Stimulated activated CD4-positive, alpha-beta T cell treated with anti-CD3 and anti-CD28 coated beads, TNF-alpha, amount 100 ng/mL, for 24 hours (primary cell): Measurements from ENCODE around the gene KLHL13.
"Not testable (repeated sequence)": the region's sequence is repeated elsewhere in the genome, so short reads cannot be mapped to it uniquely, and the experiment has no call there.

Experiments
- DNase-seq, 3 experiments: peaks; one replicate each; pipeline ENCODE4 v3.0.0-alpha.2; 2020; ENCODE audit warnings: low read depth in 3 of 3

Gene KLHL13

DNA sequence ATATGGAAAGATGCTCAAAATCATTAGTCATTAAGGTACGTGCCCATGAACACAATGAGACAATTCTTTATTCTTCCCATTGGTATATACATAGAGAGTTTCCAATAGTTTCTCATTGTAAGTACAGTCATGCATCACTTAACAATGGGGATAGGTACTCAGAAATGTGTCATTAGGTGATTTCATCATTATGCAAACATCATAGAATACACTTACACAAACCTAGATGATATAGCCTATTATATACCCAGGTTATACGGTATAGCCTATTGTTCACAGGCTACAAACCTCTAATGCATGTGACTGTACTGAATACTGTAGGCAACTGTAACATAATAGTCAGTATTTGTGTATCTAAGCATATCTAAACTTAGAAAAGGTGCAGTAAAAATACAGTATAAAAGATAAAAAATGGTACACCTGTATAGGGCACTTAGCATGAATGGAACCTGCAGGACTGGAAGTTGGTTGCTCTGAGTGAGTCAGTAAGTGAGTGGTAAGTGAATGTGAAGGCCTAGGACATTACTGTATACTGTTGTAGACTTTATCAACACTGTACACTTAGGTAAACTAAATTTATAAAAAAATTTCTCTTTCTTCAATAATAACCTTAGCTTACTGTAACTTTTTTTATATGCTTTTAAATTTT, 49.6 kb downstream of the KLHL13 start:
- DNase-seq, result no peak

DNA sequence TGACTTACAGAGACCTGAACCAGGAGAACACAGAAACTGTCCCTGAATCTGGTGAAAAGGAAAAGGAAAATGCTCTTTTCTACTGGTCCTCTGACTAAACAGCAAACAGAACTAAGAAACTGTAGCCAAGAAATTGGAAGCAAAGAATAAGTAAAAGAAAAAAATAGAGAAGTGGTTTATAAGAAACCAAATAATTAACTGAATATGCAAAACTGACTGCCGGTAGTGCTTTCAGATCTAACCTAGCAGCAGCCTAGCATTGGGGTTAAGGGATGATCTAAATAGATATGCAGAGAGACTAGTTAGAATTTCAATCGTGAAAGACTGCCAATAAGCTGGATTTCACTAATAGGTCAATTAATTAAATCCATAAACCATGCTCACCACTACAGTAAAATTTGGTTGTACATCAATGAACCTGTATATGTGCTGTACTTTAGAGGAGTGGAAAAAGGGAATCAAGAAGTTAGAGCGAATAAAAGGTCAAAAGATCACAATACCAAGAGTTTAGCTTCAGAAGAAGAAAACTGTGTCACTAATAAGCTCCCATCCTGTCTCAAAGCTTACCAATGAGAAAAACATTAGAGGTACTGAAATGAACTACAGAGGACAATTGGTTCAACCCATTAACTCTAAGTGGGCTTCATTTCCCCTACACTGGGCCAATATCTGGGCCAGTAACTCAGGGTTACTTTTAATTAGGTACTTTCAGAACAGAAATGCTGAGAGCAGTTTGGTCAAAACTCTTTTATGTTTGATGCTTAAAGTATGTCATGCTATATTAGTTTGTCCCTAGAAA, 53.6 kb downstream of the KLHL13 start:
- DNase-seq, result no peak

- no peak for DNase-seq
Measured at GRCh38 chrX:118062048-118062789, 54.4 kb downstream of the KLHL13 start.

DNA sequence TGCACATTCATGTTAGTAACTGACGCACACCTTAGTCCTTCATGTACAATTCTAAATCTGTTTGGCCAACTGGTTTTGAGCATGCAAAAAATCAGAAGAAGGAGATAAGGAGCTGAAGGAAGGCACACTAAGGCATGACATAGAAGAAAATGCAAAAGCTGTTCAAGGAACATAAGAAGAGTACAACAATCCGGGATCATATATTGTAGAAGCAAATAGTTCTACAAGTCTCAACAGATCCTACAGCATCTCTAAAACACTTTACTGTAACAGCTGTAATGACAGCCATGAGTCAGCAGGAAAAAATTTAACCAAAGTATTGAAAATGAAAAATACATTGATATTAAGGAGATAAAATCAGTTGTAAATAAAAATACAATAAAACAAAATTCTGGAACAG, 57.7 kb downstream of the KLHL13 start:
- DNase-seq, result no peak

- DNase-seq, result no peak
Measured at GRCh38 chrX:118056870-118057269, 59.7 kb downstream of the KLHL13 start.

DNA sequence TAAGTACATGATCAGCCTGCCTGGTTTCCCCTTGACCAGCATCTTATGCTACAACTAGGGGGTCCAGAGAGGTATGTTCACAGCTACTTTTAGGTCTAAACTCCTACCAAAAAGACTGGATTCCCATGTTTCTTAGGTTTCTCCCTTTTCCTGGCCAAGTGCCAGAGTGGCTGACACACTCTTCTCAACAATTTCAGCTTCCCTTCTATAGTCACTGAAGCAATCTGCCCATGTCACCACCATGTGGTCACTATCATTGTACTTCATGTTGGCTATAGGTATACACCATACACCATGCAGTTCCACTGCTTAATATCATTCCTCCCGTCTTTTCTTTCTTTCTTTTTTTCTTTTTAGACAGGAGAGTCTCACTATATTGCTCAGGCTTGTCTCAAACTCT, 66.9 kb downstream of the KLHL13 start:
- no peak for DNase-seq

- DNase-seq, result no peak
Measured at GRCh38 chrX:118047446-118048186, 69.0 kb downstream of the KLHL13 start.

DNA sequence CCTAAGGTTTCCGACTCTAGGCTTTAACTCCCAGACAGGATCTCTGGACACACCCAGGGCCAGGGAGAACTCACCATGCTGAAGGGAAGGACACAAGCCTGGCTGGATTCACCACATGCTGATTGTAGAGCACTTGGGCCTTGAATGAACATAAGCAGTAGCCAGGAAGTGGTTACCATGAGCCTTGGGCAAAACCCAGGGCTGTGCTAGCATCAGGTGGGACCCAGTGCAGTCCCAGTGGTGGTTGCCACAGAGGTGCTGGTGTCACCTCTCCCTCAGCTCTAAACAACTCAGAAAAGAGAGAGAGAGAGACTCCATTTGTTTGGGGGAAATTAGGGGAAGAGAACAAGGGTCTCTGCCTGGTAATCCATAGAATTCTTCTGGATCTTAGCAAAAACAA, 77.0 kb downstream of the KLHL13 start:
- DNase-seq, result no peak

- no peak for DNase-seq
Measured at GRCh38 chrX:118038614-118039365, 77.8 kb downstream of the KLHL13 start.

- no peak for DNase-seq
Measured at GRCh38 chrX:118026631-118027030, 90.0 kb downstream of the KLHL13 start.

GRCh38 chrX:118025226-118025625, 91.4 kb downstream of the KLHL13 start:
- DNase-seq, result no peak

DNA sequence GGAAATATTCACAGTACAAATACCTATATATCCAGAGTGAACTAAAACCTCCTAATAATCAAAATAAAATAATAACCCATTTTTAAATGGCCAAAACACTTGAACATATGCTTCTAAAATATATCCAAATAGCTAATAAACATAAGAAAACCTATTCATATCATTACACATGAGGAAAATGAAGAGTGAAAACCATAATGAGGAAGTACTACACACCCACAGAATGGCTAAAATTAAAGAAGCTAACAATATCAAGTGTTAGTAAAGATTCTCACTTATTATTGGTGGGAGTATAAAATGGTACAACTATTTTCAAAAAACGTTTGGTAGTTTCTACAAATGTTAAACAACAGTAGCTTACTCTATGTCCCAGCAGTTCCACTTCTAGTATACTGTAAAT, 92.1 kb downstream of the KLHL13 start:
- no peak for DNase-seq

GRCh38 chrX:118022753-118023152, 93.9 kb downstream of the KLHL13 start:
- no peak for DNase-seq

GRCh38 chrX:118016422-118016821, 100.2 kb downstream of the KLHL13 start:
- no peak for DNase-seq

DNA sequence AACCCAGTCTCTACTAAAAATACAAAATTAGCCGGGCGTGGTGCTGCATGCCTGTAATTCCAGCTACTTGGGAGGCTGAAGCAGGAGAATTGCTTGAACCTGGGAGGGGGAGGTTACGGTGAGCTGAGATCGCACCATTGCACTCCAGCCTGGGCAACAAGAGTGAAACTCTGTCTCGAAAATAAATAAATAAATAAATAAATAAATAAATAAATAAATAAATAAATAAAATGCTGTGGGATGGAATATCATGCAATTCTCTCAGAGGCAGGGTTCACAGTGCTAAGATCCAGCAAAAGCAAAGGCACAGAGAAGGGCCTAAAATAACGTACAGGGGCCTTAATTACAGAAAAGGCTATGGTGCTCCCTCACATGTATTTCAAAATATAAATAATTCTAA, 114.2 kb downstream of the KLHL13 start:
- not testable (repeated sequence) for DNase-seq

GRCh38 chrX:118000518-118000917, 116.1 kb downstream of the KLHL13 start:
- DNase-seq, result no peak

DNA sequence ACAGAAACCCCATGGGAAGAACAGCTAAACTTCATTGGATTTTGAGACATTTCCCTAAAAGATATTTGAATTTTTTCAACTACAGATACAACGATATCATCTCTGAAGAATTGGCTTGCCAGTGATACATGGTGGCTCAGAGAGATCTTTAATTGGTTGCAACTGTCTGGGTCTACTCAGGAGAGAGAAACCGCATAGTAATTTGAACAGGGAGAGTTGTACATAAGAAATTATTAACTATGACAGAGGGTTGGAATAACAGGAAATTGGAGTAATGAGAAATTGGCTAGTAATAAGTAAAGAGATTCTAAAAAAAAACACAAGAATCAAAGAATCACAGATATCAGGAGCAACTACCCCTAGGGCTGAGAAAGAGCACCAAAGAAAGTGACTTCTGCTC, 118.4 kb downstream of the KLHL13 start:
- DNase-seq, result no peak

DNA sequence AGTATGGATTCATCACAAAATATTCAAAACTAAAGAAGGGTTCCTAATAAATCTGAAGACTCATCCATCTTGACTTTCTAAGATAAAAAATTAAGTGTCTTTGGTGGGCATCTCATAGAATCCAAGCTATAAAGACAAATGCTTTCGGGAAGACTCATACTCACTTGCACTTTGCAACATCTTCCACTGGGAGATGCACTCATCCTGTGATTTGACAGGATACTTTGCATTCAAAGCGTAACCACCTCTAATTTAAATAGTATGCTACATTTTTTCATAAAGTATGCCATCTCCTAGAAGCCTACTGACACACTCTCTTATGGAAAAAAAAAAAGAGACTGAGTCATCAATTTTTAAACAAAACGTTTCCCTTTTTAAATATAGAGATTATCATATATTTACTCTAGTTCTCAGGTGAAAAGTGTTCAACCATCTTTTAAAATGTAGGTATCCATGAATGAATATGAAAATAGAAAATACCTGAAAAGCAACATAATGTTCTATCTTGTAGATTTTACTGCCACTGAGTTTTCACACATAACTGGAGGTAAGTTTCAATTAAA, 119.6 kb downstream of the KLHL13 start:
- no peak for DNase-seq

GRCh38 chrX:117996408-117996807, 120.2 kb downstream of the KLHL13 start:
- DNase-seq, result no peak

GRCh38 chrX:117995378-117995777, 121.2 kb downstream of the KLHL13 start:
- DNase-seq, result no peak

DNA sequence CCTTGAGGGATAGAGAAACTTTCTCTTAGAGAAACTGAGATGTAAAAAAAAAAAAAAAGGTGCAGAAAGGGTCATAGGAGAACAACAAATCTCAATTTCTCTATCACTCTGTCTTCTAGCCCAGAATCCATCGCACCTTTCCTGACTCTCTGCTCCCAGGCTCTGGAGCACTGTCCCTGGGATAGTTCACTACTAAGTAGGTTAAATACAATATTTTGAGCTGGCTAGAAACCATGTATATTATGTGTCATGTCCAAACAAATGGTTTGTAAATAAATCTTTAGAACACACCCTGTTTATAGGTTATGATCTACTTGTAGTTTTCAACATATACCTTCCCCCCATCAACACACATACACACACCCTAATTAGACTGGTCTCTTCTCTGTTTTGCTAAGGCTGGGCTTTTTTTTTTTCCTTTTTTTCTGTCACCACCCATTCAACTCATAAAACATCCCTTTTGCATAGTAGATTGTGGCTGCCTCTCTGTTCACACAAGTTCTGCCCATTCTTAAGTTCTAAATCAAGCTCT, 124.4 kb downstream of the KLHL13 start:
- no peak for DNase-seq
